Heart left ventricle (tissue), 13 donors: Measurements from ENCODE around the gene GTF2IRD1.

Experiments used
- POLR2A ChIP-seq, 2 donors: fragments of 450-650 bp; IDR thresholded peaks; one replicate each; pipeline ENCODE4 v1.6.1; 2017; ENCODE audit warnings: antibody characterized with exemption in 2 of 2, mild to moderate bottlenecking in 2 of 2, moderate library complexity in 2 of 2
- TF ChIP-seq, protein P1 (sequence below), 12 donors: fragments of 200-600 bp; sonication (generic) in 4 of 12; IDR thresholded peaks; one replicate each; pipeline versions ENCODE4 v1.5.0 to v1.8.0; 2018 to 2022; ENCODE audit warnings: antibody characterized with exemption in 12 of 12, mild to moderate bottlenecking in 5 of 12
- donor health status: ischemic (EF 13 %, LVEDD 7.1; RV severe dilation, severe dysfunction).
- donor health status: DM: no; HTN: yes; CAD: no.
- donor health status: DM: no; HTN: no; CAD: no.
- donor health status: ischemic (EF 25% LVEDD 6.9; RV normal size, moderate dysfunction).
- donor health status: ischemic (EF 25% LVEDD 5.7; RV mildly dilated, moderate dysfunction).
- donor health status: ischemic (EF 35%, LVEDD 5.7; RV mildly dilated, moderate dysfunction).
- donor health status: nonischemic (EF 11% LVEDD 7.7; RV severe dilation, severe dysfunction).
- donor health status: DM: yes; HTN: yes; CAD: no.
- donor health status: PGD.
- donor health status: ischemic (EF 29% LVEDD 5.4; RV normal size, mild dysfunction).
- donor health status: nonischemic (EF 23%, LVEDD 6.1; RV moderate dilation, normal function).

DNA sequence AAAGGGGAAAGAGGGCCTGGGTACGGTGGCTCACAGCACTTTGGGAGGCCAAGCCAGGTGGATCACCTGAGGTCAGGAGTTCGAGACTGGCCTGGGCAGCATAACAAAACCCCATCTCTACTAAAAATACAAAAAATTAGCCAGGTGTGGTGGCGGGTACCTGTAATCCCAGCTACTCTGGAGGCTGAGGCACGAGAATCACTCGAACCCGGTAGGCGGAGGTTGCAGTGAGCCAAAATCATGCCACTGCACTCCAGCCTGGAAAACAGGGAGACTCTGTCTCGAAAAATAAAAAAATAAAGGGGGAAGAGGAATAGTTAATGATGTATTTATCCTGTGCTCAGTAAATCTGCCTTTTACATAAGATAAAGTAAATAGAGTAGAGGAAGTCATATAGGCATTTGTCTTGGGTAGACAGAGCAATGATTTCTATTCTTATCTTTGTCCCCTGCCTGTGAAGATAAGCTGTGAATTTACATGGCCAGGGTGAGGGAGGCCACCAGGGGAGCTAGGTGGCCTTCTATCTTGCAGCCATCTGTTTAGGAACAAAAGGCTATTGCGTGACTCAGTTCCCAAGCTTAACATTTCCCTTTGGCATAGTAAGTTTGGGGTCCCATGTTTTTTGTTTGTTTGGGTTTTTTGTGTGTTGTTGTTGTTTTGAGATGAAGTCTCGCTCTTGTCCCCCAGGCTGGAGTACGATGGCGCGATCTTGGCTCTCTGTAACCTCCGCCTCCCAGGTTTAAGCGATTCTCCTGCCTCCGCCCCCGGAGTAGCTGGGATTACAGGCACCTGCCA lies 130.7 kb downstream of the GTF2IRD1 start:
- TF ChIP-seq, protein P1, sequence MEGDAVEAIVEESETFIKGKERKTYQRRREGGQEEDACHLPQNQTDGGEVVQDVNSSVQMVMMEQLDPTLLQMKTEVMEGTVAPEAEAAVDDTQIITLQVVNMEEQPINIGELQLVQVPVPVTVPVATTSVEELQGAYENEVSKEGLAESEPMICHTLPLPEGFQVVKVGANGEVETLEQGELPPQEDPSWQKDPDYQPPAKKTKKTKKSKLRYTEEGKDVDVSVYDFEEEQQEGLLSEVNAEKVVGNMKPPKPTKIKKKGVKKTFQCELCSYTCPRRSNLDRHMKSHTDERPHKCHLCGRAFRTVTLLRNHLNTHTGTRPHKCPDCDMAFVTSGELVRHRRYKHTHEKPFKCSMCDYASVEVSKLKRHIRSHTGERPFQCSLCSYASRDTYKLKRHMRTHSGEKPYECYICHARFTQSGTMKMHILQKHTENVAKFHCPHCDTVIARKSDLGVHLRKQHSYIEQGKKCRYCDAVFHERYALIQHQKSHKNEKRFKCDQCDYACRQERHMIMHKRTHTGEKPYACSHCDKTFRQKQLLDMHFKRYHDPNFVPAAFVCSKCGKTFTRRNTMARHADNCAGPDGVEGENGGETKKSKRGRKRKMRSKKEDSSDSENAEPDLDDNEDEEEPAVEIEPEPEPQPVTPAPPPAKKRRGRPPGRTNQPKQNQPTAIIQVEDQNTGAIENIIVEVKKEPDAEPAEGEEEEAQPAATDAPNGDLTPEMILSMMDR (IDR thresholded peaks at IDR 0.05): no peak
- no peak for TF ChIP-seq POLR2A (IDR thresholded peaks at IDR 0.05)
